Non-pigmented ciliary epithelial cell (primary cell): ENCODE results near the gene PCDHGB6.
"Not testable (repeated sequence)": the region's sequence is repeated elsewhere in the genome, so short reads cannot be mapped to it uniquely, and the experiment has no call there.

Source experiments
- DNase-seq: peaks from one replicate; pipeline ENCODE4 v3.0.0-alpha.2; 2010; ENCODE audit warnings: low read depth

PCDHGB6 gene

DNA sequence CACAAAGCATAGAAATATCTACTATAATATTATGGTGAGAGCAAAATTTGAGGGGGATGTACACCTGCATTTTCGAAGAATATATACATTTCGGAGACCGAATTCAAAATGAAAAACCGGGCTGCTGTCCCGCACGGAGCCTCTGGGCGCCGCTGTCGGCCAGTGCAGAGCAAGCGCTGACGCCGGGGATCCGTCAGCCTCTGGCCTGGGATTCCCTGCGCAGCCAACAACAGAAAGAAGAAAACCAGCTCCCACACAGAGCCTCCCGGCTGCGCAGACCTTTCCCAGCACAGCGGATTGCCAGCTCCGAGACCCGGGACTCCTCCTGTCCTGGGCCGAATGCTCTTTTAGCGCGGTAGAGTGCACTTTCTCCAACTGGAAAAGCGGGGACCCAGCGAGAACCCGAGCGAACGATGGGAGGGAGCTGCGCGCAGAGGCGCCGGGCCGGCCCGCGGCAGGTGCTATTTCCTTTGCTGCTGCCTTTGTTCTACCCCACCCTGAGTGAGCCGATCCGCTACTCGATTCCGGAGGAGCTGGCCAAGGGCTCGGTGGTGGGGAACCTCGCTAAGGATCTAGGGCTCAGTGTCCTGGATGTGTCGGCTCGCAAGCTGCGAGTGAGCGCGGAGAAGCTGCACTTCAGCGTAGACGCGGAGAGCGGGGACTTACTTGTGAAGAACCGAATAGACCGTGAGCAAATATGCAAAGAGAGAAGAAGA is at the start of gene PCDHGB6:
PCDHGB6 (plus strand) TSS at position 232 of the 716 bp plus-strand sequence; CDS start at position 414, 182 bp downstream.
- DNase-seq: not testable (repeated sequence)

DNA sequence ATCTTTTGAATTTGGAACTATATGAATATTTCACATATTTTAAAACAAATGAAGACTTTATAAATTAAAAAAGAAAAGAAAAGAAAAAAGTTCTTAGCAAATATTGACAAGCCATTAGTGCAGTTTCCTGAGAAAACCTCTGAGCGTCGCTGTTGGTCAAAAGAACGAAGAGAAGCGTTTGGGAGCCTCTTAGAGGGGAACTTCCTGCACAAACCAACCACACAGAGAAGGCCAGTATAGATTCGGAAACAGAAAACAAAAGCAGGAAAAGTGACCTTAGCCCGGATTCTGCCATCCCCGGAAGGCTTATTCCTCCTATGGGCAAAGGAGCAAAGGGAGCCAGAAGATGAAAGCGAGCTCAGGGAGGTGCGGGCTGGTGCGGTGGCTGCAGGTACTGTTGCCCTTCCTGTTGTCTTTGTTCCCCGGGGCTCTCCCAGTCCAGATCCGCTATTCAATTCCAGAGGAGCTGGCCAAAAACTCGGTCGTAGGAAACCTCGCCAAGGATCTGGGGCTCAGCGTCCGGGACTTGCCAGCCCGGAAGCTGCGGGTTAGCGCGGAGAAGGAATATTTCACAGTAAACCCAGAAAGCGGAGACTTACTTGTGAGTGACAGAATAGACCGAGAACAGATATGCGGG is 47.9 kb upstream of the PCDHGB6 start, which contains the start of gene PCDHGB2:
PCDHGB2 (plus strand) TSS at position 205 of the 637 bp plus-strand sequence; CDS start at position 347, 142 bp downstream.
- no peak for DNase-seq

DNA sequence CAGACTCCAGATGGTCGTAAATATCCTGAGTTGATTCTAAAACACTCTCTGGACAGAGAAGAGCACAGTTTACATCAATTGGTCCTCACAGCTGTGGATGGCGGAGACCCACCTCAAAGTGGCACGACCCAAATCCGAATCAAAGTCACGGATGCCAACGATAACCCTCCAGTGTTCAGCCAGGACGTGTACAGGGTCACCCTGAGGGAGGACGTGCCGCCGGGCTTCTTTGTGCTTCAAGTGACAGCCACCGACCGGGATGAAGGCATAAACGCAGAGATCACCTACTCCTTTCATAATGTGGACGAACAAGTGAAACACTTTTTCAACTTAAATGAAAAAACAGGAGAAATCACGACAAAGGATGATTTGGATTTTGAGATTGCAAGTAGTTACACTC is 47.1 kb upstream of the PCDHGB6 start:
- no peak for DNase-seq

DNA sequence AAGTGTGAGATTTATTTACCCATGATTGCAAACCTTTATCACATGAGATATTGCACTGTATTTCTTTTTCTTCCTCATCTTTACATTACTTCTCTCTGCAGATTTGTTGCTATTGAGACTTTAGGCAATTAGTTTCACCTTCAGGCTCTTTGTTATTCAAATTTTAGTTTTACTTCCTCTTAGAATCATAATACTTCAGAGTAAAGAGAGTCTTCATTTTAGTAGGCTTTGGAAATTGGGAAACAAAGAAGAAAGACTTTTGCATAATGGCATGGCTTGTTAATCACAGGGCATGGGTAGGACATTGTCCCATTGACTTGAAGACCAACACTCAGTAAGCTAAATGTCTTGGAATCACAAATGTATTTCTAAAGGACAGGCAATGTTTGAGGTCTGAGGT is 45.1 kb upstream of the PCDHGB6 start:
- no peak for DNase-seq

DNA sequence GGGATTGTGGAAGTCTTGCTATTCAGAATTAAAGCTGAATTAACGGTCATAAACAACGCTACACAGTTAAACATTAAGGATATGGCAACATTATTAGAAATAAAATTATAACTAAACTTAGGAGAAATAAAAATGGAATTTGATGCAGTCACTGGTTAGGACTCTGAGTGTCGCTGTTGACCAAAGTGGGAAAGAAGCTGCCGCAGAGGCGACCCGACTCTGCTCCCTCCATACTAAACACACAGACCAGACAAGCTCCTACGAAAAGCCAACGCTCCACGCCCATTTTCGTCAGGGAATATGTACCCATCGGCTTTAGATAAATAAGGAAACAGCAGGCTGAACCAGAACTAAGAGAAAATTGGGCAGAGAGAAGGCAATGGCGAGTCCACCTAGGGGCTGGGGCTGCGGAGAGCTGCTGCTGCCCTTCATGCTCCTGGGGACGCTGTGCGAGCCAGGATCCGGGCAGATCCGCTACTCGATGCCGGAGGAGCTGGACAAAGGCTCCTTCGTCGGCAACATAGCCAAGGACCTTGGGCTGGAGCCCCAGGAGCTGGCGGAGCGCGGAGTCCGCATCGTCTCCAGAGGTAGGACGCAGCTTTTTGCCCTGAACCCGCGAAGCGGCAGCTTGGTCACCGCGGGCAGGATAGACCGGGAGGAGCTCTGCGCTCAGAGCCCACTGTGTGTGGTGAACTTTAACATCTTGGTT is 43.7 kb upstream of the PCDHGB6 start, which contains the start of gene PCDHGA5:
PCDHGA5 (plus strand) TSS at position 211 of the 709 bp plus-strand sequence; CDS start at position 380, 169 bp downstream.
- no peak for DNase-seq

DNA sequence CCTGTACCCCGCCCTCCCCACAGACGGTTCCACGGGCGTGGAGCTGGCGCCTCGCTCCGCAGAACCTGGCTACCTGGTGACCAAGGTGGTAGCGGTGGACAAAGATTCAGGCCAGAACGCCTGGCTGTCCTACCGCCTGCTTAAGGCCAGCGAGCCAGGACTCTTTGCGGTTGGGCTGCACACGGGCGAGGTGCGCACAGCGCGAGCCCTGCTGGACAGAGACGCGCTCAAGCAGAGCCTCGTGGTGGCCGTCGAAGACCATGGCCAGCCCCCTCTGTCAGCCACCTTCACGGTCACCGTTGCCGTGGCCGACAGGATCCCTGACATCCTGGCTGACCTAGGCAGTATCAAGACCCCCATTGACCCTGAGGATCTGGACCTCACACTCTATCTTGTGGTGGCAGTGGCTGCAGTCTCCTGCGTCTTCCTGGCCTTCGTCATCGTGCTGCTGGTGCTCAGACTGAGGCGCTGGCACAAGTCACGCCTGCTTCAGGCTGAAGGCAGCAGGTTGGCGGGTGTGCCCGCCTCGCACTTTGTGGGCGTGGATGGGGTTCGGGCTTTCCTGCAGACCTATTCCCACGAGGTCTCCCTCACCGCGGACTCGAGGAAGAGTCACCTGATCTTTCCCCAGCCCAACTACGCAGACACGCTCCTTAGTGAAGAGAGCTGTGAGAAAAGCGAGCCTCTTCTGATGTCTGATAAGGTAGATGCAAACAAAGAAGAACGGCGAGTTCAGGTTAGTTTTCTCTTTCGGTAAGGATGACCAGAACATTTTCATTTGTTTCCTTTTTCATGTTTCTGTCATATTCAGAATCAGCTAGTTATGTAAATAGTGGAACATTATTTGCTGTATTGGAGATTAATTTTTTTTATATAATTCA is 41.6 kb upstream of the PCDHGB6 start:
- no peak for DNase-seq

DNA sequence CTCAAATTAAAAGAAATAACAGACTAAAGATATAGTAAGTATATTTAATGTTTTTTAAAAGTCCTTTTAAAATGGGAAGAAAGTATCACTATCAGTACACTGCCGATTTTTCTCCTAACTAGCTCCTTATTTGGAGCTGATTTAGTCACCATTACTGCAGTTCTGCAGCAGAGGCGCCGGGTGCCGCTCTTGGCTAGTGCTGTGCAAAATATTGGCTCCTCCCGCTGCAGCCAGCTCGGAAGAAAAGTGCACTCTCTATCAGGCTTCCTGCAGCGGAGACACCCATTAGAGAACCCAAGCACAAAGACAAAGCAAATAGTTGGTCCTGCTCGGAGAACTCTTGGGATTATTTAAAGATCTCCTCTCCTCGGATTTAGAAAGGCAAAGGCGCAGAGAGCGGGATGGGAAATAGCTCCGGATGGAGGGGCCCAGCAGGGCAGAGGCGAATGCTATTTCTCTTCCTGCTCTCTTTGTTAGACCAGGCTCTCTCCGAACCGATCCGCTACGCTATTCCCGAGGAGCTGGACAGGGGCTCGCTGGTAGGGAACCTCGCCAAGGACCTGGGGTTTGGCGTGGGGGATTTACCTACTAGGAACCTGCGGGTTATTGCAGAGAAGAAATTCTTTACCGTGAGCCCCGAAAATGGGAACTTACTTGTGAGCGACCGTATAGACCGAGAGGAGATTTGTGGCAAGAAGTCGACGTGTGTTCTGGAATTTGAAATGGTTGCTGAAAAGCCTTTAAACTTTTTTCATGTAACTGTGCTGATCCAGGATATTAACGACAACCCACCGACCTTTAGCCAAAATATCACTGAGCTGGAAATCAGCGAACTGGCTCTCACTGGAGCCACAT is 37.6 kb upstream of the PCDHGB6 start, which contains the start of gene PCDHGB3:
PCDHGB3 (plus strand) TSS at position 249 of the 855 bp plus-strand sequence; CDS start at position 402, 153 bp downstream.
- no peak for DNase-seq

DNA sequence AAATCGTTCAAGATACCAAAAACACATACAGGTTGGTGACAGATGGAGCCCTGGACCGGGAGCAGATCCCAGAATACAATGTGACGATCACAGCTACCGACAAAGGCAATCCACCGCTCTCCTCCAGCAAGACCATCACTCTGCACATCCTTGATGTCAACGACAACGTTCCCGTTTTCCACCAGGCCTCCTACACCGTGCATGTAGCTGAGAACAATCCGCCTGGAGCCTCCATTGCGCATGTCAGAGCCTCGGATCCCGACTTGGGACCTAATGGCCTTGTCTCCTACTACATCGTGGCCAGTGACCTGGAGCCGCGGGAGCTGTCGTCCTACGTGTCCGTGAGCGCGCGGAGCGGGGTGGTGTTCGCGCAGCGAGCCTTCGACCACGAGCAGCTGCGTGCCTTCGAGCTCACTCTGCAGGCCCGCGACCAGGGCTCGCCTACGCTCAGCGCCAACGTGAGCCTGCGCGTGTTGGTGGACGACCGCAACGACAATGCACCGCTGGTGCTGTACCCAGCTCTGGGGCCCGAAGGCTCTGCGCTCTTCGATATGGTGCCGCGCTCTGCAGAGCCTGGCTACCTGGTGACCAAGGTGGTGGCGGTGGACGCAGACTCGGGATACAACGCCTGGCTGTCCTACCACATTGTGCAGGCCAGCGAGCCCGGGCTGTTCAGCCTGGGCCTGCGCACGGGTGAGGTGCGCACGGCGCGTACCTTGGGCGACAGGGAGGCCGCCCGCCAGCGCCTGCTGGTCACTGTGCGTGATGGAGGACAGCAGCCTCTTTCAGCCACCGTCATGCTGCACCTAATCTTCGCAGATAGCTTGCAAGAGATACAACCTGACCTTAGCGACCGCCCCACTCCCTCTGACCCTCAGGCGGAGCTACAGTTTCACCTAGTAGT is 36.0 kb upstream of the PCDHGB6 start:
- DNase-seq: no peak

DNA sequence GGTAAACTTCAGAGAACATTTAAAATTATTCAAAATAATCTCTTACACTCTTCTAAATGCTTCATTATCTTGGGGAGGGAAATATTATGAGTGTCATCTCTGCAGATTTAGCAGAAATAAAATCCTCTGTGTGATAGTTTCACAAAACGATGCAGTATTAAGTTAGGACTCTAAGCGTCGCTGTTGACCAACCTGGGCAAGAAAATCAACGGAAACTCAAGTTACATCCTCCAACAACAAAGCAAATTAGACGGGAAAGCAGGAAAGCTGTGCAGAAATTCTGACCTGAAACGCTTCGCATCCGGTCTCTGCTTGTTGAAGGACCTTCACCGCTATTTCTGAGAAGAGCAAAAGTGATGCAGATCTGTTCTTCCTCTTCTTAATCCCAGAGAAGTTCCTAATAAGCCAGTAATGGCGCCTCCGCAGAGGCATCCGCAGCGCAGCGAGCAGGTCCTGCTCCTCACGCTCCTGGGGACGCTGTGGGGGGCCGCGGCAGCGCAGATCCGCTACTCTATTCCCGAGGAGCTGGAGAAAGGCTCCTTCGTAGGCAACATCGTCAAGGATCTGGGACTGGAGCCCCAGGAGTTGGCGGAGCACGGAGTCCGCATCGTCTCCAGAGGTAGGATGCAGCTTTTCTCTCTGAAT is 34.0 kb upstream of the PCDHGB6 start, which contains the start of gene PCDHGA6:
PCDHGA6 (plus strand) TSS at position 219 of the 645 bp plus-strand sequence; CDS start at position 412, 193 bp downstream.
- no peak for DNase-seq

DNA sequence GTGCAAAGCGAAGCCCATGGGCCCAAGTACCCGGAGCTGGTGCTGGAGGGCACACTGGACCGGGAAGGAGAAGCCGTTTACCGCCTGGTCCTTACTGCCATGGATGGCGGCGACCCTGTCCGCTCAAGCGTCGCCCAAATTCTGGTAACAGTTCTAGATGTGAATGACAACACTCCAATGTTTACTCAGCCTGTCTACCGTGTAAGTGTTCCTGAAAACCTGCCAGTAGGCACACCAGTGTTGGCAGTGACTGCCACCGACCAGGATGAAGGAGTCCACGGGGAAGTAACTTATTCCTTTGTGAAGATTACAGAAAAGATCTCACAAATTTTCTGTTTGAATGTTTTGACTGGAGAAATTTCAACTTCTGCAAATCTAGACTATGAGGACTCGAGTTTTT is 33.2 kb upstream of the PCDHGB6 start:
- DNase-seq: no peak

DNA sequence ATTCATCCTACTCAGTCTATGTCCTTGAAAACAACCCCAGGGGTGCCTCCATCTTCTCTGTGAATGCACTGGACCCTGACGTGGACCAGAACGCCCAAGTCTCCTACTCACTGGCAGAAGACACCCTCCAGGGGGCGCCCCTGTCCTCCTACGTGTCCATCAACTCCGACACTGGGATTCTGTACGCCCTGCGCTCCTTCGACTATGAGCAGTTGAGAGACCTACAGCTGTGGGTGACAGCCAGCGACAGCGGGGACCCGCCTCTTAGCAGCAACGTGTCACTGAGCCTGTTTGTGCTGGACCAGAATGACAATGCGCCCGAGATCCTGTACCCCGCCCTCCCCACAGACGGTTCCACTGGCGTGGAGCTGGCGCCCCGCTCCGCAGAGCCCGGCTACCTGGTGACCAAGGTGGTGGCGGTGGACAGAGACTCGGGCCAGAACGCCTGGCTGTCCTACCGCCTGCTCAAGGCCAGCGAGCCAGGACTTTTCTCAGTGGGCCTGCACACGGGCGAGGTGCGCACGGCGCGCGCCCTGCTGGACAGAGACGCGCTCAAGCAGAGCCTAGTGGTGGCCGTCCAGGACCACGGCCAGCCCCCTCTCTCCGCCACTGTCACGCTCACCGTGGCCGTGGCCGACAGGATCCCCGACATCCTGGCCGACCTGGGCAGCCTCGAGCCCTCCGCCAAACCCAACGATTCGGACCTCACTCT is 32.2 kb upstream of the PCDHGB6 start:
- not testable (repeated sequence) for DNase-seq

DNA sequence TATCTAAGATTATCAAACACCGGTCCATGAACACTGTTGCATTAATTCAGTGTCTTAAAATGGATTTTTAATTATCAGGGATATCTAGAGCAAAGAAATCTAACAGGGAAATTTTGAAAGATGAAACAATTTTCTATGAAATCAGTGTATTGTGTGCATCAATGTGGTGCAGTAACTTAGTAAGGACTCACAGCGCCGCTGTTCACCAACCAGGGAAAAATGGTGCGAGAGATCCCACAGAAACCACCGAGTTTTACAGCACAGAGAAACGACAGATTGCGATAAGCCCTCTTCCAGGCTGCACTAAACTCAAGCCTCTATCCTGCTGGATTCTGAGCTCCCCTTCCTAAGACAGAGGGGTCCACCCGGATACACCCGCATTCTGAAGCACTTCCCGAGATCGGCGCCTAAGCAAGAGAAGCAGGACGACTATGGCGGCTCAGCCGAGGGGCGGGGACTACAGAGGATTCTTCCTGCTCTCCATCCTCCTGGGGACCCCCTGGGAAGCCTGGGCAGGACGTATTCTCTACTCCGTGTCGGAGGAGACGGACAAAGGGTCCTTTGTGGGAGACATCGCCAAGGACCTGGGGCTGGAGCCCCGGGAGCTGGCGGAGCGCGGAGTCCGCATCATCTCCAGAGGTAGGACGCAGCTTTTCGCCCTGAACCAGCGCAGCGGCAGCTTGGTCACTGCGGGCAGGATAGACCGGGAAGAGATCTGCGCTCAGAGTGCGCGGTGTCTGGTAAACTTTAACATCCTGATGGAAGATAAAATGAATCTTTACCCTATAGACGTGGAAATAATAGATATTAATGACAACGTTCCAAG is 25.1 kb upstream of the PCDHGB6 start, which contains the start of gene PCDHGA7:
PCDHGA7 (plus strand) TSS at position 274 of the 826 bp plus-strand sequence; CDS start at position 432, 158 bp downstream.
- DNase-seq: no peak

DNA sequence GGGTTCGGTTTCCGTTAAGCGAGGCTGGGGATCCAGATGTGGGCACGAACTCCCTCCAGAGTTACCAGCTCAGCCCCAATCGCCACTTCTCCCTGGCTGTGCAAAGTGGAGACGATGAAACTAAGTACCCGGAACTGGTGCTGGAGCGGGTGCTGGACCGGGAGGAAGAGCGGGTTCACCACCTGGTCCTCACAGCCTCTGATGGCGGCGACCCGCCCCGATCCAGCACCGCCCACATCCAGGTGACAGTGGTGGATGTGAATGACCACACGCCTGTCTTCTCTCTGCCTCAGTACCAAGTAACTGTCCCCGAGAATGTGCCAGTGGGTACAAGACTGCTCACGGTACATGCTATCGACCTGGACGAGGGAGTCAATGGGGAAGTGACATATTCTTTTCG is 24.5 kb upstream of the PCDHGB6 start:
- DNase-seq: no peak

DNA sequence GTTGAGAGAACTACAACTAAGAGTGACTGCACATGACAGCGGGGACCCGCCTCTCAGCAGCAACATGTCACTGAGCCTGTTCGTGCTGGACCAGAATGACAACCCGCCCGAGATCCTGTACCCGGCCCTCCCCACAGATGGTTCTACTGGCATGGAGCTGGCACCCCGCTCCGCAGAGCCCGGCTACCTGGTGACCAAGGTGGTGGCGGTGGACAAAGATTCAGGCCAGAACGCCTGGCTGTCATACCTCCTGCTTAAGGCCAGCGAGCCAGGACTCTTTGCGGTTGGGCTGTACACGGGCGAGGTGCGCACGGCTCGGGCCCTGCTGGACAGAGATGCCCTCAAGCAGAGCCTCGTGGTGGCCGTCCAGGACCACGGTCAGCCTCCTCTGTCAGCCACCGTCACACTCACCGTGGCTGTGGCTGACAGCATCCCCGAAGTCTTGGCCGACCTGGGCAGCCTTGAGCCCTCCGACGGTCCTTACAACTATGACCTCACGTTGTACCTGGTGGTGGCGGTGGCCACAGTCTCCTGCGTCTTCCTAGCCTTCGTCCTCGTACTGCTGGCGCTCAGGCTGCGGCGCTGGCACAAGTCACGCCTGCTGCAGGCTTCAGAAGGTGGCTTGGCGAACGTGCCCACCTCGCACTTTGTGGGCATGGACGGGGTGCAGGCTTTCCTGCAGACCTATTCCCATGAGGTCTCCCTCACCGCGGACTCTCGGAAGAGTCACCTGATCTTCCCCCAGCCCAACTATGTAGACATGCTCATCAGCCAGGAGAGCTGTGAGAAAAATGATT is 23.2 kb upstream of the PCDHGB6 start:
- no peak for DNase-seq

DNA sequence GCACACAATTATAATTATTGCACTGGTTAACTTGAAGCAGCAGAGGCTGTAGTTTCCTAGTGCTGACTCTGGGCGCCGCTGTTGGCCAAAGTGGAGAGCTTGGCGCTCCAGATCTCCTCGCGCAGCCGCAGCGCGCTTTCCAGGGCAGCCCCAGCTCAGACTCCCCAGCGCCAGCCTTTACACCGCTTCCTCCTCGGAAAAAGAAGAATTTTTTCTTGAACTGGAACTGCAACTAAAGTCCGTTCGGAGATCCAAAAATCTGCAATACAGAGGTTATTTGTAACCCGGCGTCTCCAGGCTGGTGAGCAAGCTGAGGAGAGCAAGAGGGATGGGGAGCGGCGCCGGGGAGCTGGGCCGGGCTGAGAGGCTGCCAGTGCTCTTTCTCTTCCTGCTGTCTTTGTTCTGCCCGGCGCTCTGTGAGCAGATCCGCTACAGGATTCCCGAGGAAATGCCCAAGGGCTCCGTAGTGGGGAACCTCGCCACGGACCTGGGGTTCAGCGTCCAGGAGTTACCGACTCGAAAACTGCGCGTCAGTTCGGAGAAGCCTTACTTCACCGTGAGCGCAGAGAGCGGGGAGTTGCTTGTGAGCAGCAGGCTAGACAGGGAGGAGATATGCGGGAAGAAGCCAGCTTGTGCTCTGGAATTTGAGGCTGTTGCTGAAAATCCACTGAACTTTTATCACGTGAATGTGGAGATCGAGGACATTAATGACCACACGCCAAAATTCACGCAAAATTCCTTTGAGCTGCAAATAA is 20.1 kb upstream of the PCDHGB6 start, which contains the start of gene PCDHGB4:
PCDHGB4 (plus strand) TSS at position 142 of the 755 bp plus-strand sequence; CDS start at position 329, 187 bp downstream.
- DNase-seq: not testable (repeated sequence)
